HG03558 (cell line): ENCODE results near the gene PTPN6.
"Not testable (repeated sequence)": the region's sequence is repeated elsewhere in the genome, so short reads cannot be mapped to it uniquely, and the experiment has no call there.

Experiments used
- ATAC-seq: cut with Tn5 transposase; IDR thresholded peaks from one replicate; pipeline ENCODE4 v1.9.1; 2021; ENCODE audit warnings: moderate number of reproducible peaks; ENCODE audit not compliant: unreplicated experiment; ENCODE audit errors: extremely low read depth

Gene PTPN6

GRCh38 chr12:6950811-6951540 is at the start of gene PTPN6:
Gene PTPN6 (plus strand): TSS chr12:6951356. CDS start chr12:6951513, 157 bp downstream.
- ATAC-seq: no peak

GRCh38 chr12:6902448-6902847 is 48.7 kb upstream of the PTPN6 start:
- no peak for ATAC-seq

- no peak for ATAC-seq
These were observed 47.4 kb upstream of the PTPN6 start for GRCh38 chr12:6903722-6904121.

- no peak for ATAC-seq
These were observed 46.6 kb upstream of the PTPN6 start, which contains the start of gene LRRC23 for GRCh38 chr12:6904280-6905276. Gene LRRC23 (plus strand): TSS chr12:6904822. CDS start chr12:6905634, 812 bp downstream.

GRCh38 chr12:6905414-6906040 is 45.6 kb upstream of the PTPN6 start:
- ATAC-seq: no peak

GRCh38 chr12:6908141-6908540 is 43.0 kb upstream of the PTPN6 start:
- ATAC-seq: not testable (repeated sequence)

GRCh38 chr12:6909421-6910145 is 41.6 kb upstream of the PTPN6 start:
- no peak for ATAC-seq

- no peak for ATAC-seq
These were observed 38.8 kb upstream of the PTPN6 start for GRCh38 chr12:6912164-6912935.

- ATAC-seq: no peak
These were observed 36.8 kb upstream of the PTPN6 start, which contains the start of gene ENO2 for GRCh38 chr12:6914246-6914946. Gene ENO2 (plus strand): TSS chr12:6914580. CDS start chr12:6915833, 1,253 bp downstream.

GRCh38 chr12:6914947-6915788 is 36.0 kb upstream of the PTPN6 start:
- no peak for ATAC-seq

- ATAC-seq: no peak
These were observed 35.3 kb upstream of the PTPN6 start for GRCh38 chr12:6915789-6916285.

- no peak for ATAC-seq
These were observed 34.5 kb upstream of the PTPN6 start for GRCh38 chr12:6916426-6917200.

GRCh38 chr12:6917491-6918231 is 33.5 kb upstream of the PTPN6 start:
- ATAC-seq: no peak

- no peak for ATAC-seq
These were observed 31.6 kb upstream of the PTPN6 start for GRCh38 chr12:6919588-6919987.

GRCh38 chr12:6921539-6921938 is 29.6 kb upstream of the PTPN6 start:
- ATAC-seq: no peak
